Liver (tissue), 3 donors: ENCODE data around the gene HLA-F.

Experiments used
- ATF3 ChIP-seq: IDR thresholded peaks from 2 replicates; pipeline ENCODE4 v1.6.1; 2016; ENCODE audit warnings: antibody characterized with exemption
- EGR1 ChIP-seq, 2 donors: IDR thresholded peaks; 2 replicates each; pipeline ENCODE4 v1.6.1; 2016 to 2018; ENCODE audit warnings: antibody characterized with exemption in 2 of 2, low read depth in 2 of 2
- FOXA1 ChIP-seq: IDR thresholded peaks from 2 replicates; pipeline ENCODE4 v1.6.1; 2016; ENCODE audit warnings: antibody characterized with exemption
- GABPA ChIP-seq, 2 donors: IDR thresholded peaks in 1 of 2; conservative IDR thresholded peaks in 1 of 2; 2 replicates each; pipeline ENCODE4 v1.6.1; 2016; ENCODE audit warnings: antibody characterized with exemption in 2 of 2, mild to moderate bottlenecking in 1 of 2, moderate library complexity in 1 of 2
- HNF4A ChIP-seq, 2 donors: conservative IDR thresholded peaks; 2 replicates each; pipeline ENCODE4 v1.6.1; 2016; ENCODE audit warnings: antibody characterized with exemption in 2 of 2, mild to moderate bottlenecking in 2 of 2
- HNF4G ChIP-seq: IDR thresholded peaks from 2 replicates; pipeline ENCODE4 v1.6.1; 2016; ENCODE audit warnings: antibody characterized with exemption
- JUND ChIP-seq, 2 donors: IDR thresholded peaks; 2 replicates each; pipeline ENCODE4 v1.6.1; 2016; ENCODE audit warnings: antibody characterized with exemption in 2 of 2
- NR2F2 ChIP-seq: IDR thresholded peaks from 2 replicates; pipeline ENCODE4 v1.6.1; 2016; ENCODE audit warnings: antibody characterized with exemption
- RAD21 ChIP-seq, 2 donors: IDR thresholded peaks; 2 replicates each; pipeline ENCODE4 v1.6.1; 2016; ENCODE audit warnings: antibody characterized with exemption in 2 of 2, mild to moderate bottlenecking in 2 of 2
- SP1 ChIP-seq: IDR thresholded peaks from 2 replicates; pipeline ENCODE4 v1.6.1; 2018; ENCODE audit warnings: antibody characterized with exemption, mild to moderate bottlenecking
- YY1 ChIP-seq: IDR thresholded peaks from 2 replicates; pipeline ENCODE4 v1.6.1; 2016; ENCODE audit warnings: antibody characterized with exemption, mild to moderate bottlenecking
- TF ChIP-seq, protein P1 (sequence below): fragments of 150-350 bp; IDR thresholded peaks from 2 replicates; pipeline ENCODE4 v1.5.1; 2017; ENCODE audit warnings: improper control_type of control experiment, low read depth, low read length; ENCODE audit not compliant: missing input control
- TF ChIP-seq, protein P2 (sequence below): IDR thresholded peaks from 2 replicates; pipeline ENCODE4 v1.6.1; 2016; ENCODE audit warnings: antibody characterized with exemption, mild to moderate bottlenecking
- TF ChIP-seq, protein P3 (sequence below): IDR thresholded peaks from 2 replicates; pipeline ENCODE4 v1.6.1; 2016; ENCODE audit warnings: antibody characterized with exemption
- donor health status: healthy.
- donor health status: healthy.

DNA sequence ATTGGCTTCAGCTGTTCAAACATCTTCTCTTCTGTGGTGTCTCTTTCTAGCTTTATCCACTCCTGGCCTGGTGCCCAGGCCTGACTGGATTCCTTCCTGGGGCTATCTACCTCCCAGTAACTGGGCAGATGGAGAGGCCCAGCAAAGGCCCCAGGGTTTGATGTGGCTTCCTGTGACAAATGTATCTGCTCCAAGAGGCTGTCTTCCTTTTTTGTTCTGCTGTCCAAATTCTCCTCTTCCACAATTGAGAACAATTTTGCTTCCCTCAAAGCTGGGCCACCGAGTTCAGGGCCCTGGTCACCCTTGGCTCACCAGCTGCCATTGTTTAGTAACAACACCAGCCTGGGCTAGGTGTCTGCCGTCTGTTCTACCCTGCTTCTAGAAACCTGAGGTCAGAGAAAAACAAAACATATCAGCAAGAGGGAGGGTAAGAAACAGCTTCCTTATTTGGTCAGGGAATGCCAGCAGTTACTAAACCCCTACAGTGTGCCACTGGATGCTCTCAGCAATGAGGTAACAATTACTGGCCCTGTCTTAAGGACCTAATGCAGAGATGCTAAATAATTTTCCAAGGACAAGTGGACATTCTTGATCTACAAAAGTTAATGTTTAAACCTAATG, 46.1 kb upstream of the HLA-F start:
- TF ChIP-seq, protein P1, sequence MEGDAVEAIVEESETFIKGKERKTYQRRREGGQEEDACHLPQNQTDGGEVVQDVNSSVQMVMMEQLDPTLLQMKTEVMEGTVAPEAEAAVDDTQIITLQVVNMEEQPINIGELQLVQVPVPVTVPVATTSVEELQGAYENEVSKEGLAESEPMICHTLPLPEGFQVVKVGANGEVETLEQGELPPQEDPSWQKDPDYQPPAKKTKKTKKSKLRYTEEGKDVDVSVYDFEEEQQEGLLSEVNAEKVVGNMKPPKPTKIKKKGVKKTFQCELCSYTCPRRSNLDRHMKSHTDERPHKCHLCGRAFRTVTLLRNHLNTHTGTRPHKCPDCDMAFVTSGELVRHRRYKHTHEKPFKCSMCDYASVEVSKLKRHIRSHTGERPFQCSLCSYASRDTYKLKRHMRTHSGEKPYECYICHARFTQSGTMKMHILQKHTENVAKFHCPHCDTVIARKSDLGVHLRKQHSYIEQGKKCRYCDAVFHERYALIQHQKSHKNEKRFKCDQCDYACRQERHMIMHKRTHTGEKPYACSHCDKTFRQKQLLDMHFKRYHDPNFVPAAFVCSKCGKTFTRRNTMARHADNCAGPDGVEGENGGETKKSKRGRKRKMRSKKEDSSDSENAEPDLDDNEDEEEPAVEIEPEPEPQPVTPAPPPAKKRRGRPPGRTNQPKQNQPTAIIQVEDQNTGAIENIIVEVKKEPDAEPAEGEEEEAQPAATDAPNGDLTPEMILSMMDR = no peak
- TF ChIP-seq GABPA (IDR thresholded peaks at IDR 0.05 in 1 of 2, conservative IDR thresholded peaks at IDR 0.05 in 1 of 2) = no peak
- TF ChIP-seq, protein P2, sequence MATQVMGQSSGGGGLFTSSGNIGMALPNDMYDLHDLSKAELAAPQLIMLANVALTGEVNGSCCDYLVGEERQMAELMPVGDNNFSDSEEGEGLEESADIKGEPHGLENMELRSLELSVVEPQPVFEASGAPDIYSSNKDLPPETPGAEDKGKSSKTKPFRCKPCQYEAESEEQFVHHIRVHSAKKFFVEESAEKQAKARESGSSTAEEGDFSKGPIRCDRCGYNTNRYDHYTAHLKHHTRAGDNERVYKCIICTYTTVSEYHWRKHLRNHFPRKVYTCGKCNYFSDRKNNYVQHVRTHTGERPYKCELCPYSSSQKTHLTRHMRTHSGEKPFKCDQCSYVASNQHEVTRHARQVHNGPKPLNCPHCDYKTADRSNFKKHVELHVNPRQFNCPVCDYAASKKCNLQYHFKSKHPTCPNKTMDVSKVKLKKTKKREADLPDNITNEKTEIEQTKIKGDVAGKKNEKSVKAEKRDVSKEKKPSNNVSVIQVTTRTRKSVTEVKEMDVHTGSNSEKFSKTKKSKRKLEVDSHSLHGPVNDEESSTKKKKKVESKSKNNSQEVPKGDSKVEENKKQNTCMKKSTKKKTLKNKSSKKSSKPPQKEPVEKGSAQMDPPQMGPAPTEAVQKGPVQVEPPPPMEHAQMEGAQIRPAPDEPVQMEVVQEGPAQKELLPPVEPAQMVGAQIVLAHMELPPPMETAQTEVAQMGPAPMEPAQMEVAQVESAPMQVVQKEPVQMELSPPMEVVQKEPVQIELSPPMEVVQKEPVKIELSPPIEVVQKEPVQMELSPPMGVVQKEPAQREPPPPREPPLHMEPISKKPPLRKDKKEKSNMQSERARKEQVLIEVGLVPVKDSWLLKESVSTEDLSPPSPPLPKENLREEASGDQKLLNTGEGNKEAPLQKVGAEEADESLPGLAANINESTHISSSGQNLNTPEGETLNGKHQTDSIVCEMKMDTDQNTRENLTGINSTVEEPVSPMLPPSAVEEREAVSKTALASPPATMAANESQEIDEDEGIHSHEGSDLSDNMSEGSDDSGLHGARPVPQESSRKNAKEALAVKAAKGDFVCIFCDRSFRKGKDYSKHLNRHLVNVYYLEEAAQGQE = no peak
- no peak for TF ChIP-seq JUND (IDR thresholded peaks at IDR 0.05)
- no peak for TF ChIP-seq NR2F2
- TF ChIP-seq, protein P3, sequence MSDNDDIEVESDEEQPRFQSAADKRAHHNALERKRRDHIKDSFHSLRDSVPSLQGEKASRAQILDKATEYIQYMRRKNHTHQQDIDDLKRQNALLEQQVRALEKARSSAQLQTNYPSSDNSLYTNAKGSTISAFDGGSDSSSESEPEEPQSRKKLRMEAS = no peak
- TF ChIP-seq YY1 = no peak
- no peak for TF ChIP-seq RAD21 (IDR thresholded peaks at IDR 0.05)
- no peak for TF ChIP-seq SP1
- no peak for TF ChIP-seq ATF3
- no peak for TF ChIP-seq HNF4A (conservative IDR thresholded peaks at IDR 0.05)
- no peak for TF ChIP-seq HNF4G
- TF ChIP-seq FOXA1 = no peak
- TF ChIP-seq EGR1 (IDR thresholded peaks at IDR 0.05; ENCODE audit: low read depth in 2 of 2) = no peak
